ENCODE measurements around the gene PCDHA10.

- TF ChIP-seq CTCF (optimal IDR thresholded peaks at IDR 0.05 in 1 of 3, IDR thresholded peaks at IDR 0.05 in 1 of 3, conservative IDR thresholded peaks at IDR 0.05 in 1 of 3; ENCODE audit: extremely low read depth in 1 of 3, insufficient read depth in 2 of 3, low read length in 3 of 3), result no peak
- TF ChIP-seq EZH2 (IDR thresholded peaks at IDR 0.05; ENCODE audit: low read length), result no peak
Observed at GRCh38 chr5:140842798-140843733, 12.6 kb upstream of the PCDHA10 start.

Data from keratinocyte (primary cell).